SIG-M5 treated with dmso at 0.1 percent for 504 hours (cell line): ENCODE measurements around the gene GNB1L.
A peak's percentile ranks its signal among the peaks of the same experiment; 100 is the strongest.
"Not testable (repeated sequence)": the region's sequence is repeated elsewhere in the genome, so short reads cannot be mapped to it uniquely, and the experiment has no call there.

ENCODE experiments used
- DNase-seq: peaks from one replicate; lab custom pipeline; 2025; ENCODE audit not compliant: unreplicated experiment; lab: John Stamatoyannopoulos, UW

Gene GNB1L

DNA sequence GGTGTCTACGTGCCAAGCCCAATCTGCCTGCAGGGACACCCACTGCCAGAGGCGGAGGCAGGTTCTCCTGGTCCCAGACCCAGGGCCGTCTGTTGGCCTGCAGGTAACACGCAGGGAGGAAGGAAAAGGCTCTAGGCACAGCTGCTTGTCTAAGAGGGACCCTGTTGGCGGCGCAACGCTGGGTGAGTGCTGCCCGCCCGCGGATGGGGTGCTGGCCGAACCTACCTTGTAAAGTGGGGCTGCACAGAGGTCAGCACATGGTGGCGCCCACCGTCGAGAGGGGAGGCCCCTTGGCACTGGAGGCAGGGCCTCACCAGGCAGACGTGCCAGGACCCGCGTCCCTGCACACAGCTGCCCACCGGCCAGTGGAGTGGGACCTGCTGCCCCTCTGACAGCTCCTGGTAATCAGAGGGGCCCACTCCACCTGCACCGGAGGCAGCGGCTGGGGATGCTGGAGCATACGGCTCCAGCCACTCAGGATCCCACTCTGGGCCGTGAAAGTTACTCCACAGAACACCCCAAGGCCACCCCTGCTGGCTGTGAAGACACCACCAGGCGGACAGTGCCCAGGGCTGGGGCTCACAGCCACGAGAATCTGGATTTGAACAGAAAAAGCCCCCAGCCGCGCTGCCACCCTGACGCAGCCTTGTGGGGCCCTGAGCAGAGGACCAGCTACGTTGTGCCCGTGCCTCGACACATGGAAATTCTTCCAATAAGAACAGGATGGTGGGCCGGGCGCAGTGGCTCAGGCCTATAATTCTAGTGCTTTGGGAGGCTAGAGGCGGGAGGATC is 70.1 kb downstream of the GNB1L start:
- no peak for DNase-seq

DNA sequence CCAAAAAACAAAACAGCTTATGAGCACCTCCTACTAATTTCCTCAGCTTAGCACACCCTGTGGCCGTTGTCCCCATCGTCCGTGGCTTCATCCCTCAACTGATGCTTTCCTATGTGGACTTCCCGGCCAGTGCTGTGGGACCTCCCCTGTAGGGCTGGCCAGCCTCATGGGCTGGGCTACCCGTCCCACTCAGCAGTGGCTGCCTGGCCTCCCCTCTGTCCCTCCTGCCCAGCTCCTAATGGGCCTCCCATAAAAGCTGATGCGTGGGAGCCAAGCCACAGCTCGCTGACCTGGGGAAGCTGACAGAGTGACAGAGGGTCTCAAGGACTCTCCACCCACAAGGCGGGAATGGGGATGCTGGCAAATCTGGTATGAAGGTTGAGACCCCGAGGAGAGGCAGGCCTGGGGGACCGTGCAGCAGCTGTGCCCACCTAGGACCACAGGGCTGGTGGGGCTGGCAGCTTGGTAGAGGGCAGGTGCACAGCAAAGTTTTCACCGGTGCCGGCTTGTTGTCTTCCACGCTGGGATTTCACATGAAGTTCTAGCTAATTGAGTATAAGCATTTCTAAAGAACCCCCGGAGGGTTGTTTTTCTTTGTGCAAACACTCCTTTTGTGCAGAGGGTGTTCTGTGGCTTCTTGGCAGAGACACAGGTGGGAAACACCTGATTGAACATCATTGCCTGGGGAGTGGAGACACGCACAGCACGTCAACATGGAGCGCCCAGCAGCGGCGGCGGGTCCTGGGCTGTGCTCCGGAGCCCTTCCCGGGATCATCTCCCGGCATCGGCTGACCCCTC is 70.9 kb downstream of the GNB1L start:
- no peak for DNase-seq

DNA sequence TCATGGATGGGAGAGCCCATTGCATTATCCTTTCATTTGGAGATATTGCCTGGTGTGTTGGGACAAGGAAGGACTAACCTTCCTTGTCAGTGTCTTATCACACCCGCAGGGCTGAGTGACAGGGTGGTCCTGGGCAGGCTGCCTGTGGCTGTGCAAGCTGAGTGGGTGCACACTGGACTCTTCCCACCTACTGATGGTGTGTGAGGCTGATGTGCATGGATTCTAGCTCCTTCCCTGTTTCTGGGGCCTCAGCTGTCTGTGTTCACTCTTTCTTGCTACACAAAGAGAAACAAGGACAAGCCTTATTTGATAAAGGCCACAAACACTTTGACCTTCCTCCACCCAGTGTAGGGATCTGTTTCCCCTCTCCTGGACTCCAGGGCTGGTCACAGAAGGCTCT is 72.1 kb downstream of the GNB1L start:
- DNase-seq = no peak

DNA sequence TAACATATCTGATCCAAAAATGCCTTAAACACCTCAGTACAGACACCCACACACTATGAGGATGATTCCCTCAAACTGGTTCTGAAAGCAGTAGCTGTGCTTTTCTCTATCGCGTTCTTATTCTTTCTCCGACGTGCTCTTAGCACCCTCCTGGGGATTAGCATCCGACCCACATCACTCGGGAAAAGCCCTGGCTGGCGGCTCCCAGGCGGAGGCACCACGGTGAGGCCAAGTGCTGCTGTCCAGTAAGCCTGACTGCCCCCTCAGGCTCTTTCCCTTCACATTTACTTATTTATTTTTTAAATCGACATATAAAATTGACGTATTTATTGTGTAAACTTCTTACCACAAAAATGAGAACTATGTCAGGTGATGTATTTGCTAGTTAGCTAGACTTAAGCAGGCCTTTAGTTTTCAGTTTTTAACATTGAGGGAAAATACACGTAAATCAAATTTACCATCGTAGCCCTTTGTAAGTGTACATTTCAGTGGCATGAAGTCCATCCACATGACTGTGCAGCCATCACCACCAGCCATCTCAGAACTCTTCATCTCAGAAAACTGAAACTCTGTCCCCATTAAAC is 74.9 kb downstream of the GNB1L start:
- no peak for DNase-seq

DNA sequence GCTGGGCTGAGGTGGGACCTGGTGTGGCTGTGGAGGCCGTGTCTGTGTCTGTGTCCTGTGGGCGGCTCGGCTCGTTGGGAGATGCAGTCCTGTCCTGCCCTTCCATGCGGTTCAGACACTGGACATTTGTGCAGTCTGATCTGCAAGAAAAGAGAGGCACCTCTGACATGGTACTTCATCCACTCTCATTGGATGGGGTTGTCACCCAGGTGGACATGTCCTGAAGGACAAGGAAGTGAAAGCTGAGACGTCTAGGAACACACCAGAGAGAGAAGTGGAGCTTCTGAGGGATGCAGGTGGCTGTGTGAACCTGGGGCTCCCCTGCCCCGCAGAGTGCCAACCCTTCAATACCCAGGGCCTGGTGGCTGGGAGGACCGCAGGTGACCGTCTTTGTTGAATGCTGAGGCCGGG is 75.7 kb downstream of the GNB1L start:
- DNase-seq = no peak

DNA sequence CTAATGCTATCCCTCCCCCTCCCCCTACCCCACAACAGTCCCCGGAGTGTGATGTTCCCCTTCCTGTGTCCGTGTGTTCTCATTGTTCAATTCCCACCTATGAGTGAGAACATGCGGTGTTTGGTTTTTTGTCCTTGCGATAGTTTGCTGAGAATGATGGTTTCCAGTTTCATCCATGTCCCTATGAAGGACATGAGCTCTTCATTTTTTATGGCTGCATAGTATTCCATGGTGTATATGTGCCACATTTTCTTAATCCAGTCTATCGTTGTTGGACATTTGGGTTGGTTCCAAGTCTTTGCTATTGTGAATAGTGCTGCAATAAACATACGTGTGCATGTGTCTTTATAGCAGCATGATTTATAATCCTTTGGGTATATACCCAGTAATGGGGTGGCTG is 77.5 kb downstream of the GNB1L start:
- not testable (repeated sequence) for DNase-seq

DNA sequence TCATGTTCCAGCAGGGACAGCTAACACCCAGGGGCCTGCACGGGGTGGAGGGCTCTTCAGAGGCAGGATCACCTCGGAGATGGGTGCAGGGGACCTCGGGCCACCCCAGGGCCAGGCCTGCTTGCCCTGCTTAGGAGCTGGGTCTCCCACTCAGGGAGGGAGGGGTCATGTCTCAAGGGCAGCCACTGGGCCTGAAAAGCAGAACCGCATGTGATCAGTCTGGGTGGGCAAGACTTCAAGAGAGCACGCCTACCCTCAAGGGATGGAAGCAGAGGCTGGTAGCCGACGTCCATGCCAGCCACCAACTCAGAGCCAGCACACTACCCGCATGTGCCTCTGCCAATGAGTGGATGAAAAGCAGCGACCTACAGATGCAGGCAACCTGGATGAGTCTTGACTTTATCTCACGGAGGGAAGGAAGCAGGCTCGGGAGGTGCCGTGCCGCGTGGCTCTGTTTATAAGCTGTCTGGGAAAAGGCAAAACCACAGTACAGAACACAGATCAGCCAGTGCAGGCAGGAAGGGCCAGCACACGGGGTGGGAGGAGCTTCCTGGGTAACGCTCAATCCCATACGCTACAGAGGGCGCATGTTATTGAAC is 78.1 kb downstream of the GNB1L start:
- no peak for DNase-seq

DNA sequence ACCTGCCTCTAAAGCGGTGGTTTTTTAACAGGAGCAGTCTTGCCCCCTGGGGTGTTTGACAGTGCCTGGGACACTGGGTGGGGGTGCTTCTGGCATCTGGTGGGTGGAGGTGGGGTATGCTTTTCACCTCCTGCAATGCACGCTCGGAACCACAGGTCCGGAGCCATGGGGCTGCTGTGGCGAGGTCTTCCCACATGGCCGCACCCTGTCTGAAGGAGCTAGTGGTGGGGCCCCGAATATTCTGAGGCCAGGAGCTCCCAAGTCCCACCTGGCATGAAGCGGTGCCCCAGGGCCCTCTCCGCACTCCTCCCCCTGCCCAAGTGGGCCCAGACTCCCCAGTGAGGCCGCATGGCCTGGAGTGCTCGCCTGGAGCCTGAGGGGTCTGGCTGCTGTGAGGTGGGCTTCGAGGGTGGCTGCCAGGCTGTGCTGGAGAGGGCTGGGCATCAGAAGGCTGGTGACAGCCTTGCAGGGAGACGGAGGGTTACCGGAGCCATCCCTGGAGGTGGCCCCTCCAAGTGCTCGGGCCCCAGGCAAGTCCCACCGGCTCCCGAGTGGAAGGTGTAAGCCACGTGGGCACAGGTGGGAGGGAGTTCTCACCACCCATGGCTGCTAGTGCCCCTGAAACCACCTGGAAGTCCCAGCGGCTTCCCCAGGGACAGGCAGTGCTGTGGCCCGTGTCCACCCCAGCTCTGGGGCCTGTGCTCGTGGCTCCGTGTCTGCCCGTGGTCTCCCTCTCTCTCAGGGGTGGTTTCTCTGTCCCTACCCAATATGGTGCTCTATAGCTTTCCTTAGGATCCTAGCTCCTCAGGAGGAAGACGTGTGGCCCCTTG is 79.0 kb downstream of the GNB1L start:
- DNase-seq = no peak

DNA sequence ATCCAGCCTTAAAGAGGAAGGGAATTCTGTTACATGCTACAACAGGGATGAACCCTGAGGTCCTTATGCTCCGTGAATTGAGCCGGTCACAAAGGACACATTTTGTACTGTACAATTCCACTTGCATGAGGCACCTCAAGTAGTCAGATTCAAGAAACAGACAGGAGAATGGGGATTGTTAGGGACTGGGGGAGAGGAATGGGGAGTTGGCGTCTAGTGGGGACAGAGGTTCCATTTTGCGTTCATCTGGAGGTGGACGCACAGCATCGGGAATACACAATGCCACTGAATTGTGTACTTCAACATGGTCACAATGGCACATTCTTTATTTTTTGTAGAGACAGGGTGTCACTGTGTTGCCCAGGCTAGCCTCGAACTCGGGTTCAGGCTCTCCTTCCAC is 80.0 kb downstream of the GNB1L start:
- no peak for DNase-seq

DNA sequence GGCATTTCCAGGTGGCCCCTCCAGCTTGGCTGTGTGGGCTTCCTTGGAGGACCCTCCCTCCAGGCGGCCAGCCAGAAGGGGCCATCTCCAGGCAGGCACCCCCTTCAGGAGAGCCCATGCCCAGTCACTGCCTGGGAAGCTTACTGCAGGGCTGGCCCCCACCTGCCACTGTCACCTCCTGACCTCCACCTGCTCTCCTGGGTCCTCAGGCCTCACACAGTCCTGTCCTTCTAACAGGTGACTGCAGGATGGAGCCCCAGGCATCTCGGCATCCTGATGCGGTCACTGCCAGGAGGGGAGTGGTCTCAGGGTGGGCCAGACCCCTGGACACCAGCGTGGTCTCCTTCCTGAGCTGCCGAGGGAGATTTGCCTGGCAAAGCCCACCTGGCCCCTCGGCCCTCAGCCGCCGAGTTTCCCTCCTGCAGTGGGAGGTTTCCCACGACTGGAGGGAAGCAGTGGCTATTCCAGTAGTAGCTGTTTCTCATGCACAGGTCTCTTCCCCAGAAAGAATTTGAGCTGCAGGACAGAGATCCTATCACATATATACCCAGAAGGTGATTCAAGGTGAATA is 81.1 kb downstream of the GNB1L start:
- DNase-seq = no peak

DNA sequence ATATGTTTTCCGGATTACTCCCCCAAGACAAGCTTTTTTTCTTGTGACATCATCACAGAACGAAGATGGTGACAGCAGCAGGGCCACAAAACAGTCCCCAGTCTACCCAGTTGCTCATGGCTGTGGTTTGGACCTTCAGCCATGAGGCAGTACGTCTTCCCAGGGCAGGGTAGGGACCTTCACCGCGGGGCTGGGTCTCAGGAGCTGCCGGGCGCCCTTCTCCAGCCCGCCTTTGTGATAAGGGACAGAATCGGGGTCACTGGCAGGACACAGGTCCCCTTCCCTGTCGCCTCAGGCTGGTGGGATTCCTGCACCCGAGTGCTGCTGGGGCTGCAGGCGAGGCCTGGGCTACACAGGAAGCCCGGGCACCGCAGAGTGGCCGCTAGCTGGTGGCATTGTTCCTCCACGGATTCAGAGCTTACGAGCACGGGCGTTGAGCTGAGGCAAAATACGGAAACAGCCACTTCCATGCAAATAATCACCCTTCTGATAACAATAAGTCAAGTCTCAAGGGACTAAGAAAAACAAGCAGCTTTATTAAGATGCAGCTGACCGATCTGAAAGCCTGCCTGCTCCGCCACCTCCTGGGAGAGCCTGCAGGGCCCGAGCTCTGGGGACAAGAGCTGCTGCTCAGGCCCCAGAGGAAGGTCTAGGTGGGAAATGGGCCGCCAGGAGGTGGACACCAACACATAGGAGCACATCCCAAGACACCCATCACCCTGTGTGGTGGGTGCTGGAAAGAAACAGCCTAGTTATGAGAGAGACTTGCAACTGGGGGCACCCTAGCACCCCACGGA is 81.8 kb downstream of the GNB1L start:
- DNase-seq = no peak

DNA sequence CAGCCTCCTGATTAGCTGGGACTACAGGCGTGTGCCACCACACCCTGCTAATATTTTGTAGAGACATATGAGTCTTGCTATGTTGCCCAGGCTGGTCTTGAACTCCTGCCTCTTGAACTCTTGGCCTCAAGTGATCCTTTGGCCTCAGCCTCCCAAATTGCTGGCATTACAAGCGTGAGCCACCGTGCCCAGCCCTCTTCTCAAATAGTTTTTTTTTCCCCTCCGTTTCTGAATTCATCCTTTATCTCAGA is 82.3 kb downstream of the GNB1L start:
- DNase-seq = no peak

DNA sequence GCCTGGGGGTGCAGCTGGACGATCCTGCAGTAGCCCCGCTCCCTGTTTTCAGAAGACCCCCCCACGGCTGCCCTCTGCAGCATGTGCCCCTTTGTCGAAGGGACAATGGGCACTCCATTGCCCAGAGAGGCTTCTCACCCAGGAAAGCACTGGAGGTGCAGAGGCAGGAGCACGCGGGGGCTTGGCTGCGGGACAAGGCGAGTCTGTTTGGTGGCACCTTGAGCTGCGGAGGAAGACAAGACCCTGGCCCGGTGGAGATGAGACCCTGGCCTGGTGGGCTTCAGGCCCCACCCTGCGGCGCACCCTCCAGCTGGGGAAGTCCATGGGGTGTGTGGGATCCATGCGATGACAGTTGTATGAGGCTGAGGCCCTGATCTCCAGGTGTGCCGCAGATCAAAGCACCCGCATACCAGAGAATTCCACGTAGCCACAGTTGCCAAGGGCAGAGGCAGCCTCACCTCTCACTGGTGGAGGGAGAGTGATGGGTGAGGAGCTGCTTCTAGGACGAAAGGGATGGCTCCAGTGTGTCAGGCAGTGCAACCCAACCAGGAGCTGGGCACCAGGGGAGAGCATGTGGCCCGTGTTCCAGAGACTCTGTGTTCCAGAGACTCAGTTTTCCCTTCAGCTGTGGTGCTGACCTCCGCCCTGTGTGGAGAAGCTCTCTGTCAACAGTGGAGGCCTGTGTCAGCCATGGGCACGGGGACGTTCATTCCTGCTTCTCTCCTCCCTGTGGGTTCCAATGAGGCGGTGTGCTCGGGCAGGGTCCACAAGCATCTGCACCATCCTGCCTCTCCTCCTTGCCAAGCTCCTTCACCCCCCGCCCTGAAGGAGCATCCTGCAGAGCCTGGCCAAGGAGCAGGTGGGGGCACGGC is 84.1 kb downstream of the GNB1L start:
- no peak for DNase-seq

DNA sequence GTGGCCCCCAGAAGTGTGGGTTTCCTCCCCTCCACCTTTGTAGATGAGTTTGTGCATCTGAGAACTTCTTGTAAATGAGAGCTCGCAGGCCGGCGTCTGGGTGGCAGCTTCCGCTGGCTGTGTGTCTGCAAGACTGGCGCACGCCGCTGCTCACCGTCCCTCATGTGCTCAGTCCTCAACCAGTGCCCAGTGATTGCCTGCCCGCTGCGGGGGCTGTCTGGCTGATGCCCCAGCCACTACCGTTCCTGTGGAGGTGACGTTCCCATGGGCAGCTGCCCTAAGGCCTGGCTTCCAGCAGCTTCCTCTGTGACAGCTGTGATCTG is 85.3 kb downstream of the GNB1L start:
- no peak for DNase-seq

DNA sequence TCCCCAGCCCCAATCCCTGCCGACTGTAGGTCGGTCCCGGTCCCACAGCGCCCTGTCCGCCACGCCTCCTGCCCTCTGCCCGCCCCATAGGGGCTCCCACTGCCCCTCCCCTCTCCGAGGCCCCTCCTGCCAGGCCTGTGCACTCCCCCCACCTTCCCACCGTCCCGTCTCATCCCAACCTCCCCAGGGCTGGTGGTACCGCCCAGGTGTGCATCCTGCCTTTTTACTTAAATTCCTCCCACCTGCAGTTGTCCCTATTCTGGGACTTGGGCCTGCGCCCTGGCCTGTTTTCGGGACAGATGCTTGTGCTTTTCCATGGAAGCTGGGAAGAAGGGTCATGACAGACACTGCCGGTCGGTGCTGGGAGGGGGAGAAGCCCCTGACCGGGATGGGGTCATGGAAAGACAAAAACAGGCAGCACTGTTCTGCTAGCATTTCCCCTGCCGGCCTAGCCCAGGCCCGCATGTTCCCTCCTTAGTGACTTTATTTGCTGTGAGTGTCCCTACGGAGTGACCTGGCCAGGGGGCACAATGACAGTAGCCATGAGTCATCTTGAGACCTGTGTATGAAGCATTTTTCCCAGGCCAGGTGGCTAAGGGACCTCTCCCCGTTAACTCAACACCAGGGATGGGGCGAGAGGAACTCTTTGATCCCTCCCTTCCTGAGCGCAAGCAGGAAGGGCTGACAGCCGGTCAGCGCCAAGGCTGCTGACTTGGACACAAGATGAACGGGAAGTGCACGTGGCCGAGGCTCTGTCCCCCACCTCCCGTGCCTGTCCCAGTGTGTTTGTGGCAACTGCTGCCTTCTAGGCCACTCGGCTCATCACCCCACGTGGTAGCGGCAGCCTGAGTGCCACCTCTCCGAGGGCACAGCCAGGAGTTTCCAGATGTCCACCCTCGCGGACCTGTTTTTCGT is 87.0 kb downstream of the GNB1L start:
- DNase-seq = no peak

DNA sequence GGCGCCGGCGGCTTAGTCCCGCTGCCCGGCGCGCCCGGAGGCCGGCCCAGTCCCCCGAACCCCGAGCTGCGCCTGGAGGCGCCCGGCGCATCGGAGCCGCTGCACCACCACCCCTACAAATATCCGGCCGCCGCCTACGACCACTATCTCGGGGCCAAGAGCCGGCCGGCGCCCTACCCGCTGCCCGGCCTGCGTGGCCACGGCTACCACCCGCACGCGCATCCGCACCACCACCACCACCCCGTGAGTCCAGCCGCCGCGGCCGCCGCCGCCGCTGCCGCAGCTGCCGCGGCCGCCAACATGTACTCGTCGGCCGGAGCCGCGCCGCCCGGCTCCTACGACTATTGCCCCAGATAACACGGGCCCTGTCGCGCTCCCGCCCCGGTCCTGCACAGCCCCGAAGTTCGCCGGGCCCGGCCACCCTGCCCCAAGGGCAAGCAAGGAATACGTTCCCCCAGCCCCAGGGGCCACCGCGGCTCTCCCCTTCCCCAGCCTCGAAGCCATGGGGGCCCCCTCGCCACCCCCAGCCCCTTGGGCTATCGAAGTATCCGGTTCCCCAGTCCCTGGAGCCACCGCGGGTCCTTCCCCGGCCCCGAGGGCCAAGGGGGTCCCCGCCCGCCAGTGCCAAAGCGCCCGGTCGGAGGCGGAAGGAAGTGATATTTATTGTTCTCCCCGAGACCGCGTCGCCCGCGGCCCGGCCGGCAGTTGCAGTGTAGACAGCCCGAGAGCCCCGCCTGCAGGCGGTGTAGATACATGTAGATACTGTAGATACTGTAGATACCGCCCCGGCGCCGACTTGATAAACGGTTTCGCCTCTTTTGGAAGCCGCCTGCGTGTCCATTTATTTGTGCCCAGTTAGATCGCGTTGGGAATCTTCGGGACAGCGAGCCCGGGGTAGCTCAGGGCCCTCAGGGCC is 87.9 kb downstream of the GNB1L start:
- peak; percentile 87 for DNase-seq

DNA sequence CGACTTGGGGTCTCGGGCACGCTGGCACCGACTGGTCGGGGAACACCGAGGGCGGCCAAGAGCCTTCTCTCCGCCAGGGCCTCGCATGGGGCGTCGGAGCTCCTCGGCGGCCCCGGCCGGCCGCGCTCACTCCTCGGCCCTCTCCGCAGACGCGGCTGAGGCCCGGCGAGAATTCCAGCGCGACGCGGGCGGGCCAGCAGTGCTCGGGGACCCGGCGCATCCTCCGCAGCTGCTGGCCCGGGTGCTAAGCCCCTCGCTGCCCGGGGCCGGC is 88.5 kb downstream of the GNB1L start:
- DNase-seq = no peak
